MM.1S (cell line): Measurements from ENCODE around the gene MIP.
"Not testable (repeated sequence)": the region's sequence is repeated elsewhere in the genome, so short reads cannot be mapped to it uniquely, and the experiment has no call there.

Experiments
- DNase-seq: peaks from one replicate; pipeline ENCODE4 v3.0.0-alpha.2; 2015
- H2AFZ ChIP-seq: fragments of 300-600 bp; sonication (generic); 2 replicates; pipeline ENCODE4 v1.6.0; 2016; ENCODE audit warnings: antibody characterized with exemption, low read length
- H3F3A ChIP-seq: fragments of 300-600 bp; sonication (generic); 2 replicates; pipeline ENCODE4 v1.6.1; 2016; ENCODE audit warnings: mild to moderate bottlenecking, antibody characterized with exemption, low read length, moderate library complexity, mixed read lengths; ENCODE audit not compliant: insufficient read depth
- H3K27ac ChIP-seq: fragments of 300-600 bp; sonication (generic); 2 replicates; pipeline ENCODE4 v1.5.1; 2016; ENCODE audit warnings: mild to moderate bottlenecking, low read length
- H3K27me3 ChIP-seq: fragments of 300-600 bp; sonication (generic); replicated peaks from 2 replicates; pipeline ENCODE4 v1.6.0; 2016; ENCODE audit warnings: low read length; ENCODE audit not compliant: insufficient read depth
- H3K36me3 ChIP-seq: fragments of 300-600 bp; sonication (generic); replicated peaks from 2 replicates; pipeline ENCODE4 v1.6.1; 2016; ENCODE audit warnings: mild to moderate bottlenecking, low read length, mixed read lengths; ENCODE audit not compliant: insufficient read depth
- H3K4me1 ChIP-seq: fragments of 300-600 bp; sonication (generic); 2 replicates; pipeline ENCODE4 v1.6.1; 2016; ENCODE audit warnings: low read length, mixed read lengths
- H3K4me2 ChIP-seq: fragments of 300-600 bp; sonication (generic); 2 replicates; pipeline ENCODE4 v1.6.0; 2016; ENCODE audit warnings: low read depth, low read length
- H3K4me3 ChIP-seq: fragments of 300-600 bp; sonication (generic); 2 replicates; pipeline ENCODE4 v1.5.1; 2016; ENCODE audit warnings: low read length, mixed read lengths
- H3K79me2 ChIP-seq: fragments of 300-600 bp; sonication (generic); 2 replicates; pipeline ENCODE4 v1.6.1; 2016; ENCODE audit warnings: mixed run types, low read length, mixed read lengths
- H3K9ac ChIP-seq: fragments of 300-600 bp; sonication (generic); 2 replicates; pipeline ENCODE4 v1.6.1; 2016; ENCODE audit warnings: low read length, mixed read lengths
- H3K9me2 ChIP-seq: fragments of 300-600 bp; sonication (generic); replicated peaks from 2 replicates; pipeline ENCODE4 v1.6.1; 2016; ENCODE audit warnings: mild to moderate bottlenecking, low read length, mixed read lengths; ENCODE audit not compliant: insufficient read depth
- H3K9me3 ChIP-seq: fragments of 300-600 bp; sonication (generic); replicated peaks from 2 replicates; pipeline ENCODE4 v1.6.1; 2016; ENCODE audit warnings: mild to moderate bottlenecking, low read length, mixed read lengths; ENCODE audit not compliant: insufficient read depth
- H4K20me1 ChIP-seq: fragments of 300-600 bp; sonication (generic); 2 replicates; pipeline ENCODE4 v1.6.1; 2016; ENCODE audit warnings: mild to moderate bottlenecking, low read length, moderate library complexity, mixed read lengths; ENCODE audit not compliant: insufficient read depth
- CTCF ChIP-seq: fragments of 300-600 bp; sonication (generic); IDR thresholded peaks from 2 replicates; pipeline ENCODE4 v1.5.1; 2016; ENCODE audit warnings: antibody characterized with exemption, low read length, mixed read lengths
- EZH2 ChIP-seq: fragments of 300-600 bp; sonication (generic); optimal IDR thresholded peaks from 2 replicates; pipeline ENCODE3; 2017; ENCODE audit warnings: low read depth, mild to moderate bottlenecking, antibody characterized with exemption, low read length, mixed read lengths
- EZH2phosphoT487 ChIP-seq: fragments of 300-600 bp; sonication (generic); IDR thresholded peaks from 2 replicates; pipeline ENCODE4 v1.6.1; 2018; ENCODE audit warnings: antibody characterized with exemption, low read length

MIP gene

GRCh38 chr12:56494106-56494415 is 39.6 kb upstream of the MIP start:
- not testable (repeated sequence) for H3K4me1 ChIP-seq, H3K4me3 ChIP-seq, H3F3A ChIP-seq, H3K27me3 ChIP-seq, DNase-seq, H4K20me1 ChIP-seq, H3K9ac ChIP-seq, H3K79me2 ChIP-seq, H3K9me3 ChIP-seq, H3K27ac ChIP-seq, H3K9me2 ChIP-seq, H2AFZ ChIP-seq, H3K4me2 ChIP-seq, H3K36me3 ChIP-seq

- not testable (repeated sequence) for H3K36me3 ChIP-seq, DNase-seq, H3K9me3 ChIP-seq, H3K27me3 ChIP-seq, H4K20me1 ChIP-seq, H3K27ac ChIP-seq, H3K4me2 ChIP-seq, H3F3A ChIP-seq, H3K4me3 ChIP-seq, H3K79me2 ChIP-seq, H2AFZ ChIP-seq, H3K9ac ChIP-seq, H3K4me1 ChIP-seq, H3K9me2 ChIP-seq
These were observed 39.1 kb upstream of the MIP start for GRCh38 chr12:56493409-56494105.

GRCh38 chr12:56490360-56490759 is 35.9 kb upstream of the MIP start:
- Histone ChIP-seq H3K27me3 (no peaks in the 10 kb centered on the region), H3K4me2 (no peak overlapping the region), H3F3A (no peaks in the 10 kb centered on the region), H3K4me1 (peaks cover 6% of the 10 kb centered on the region; the same call in 1 of the 2 replicates), H2AFZ (no peak overlapping the region), H3K9me2 (no peaks in the 10 kb centered on the region), H4K20me1 (no peaks in the 10 kb centered on the region), H3K9ac (no peak overlapping the region), H3K9me3 (no peaks in the 10 kb centered on the region), H3K4me3 (no peak overlapping the region), H3K27ac (no peak overlapping the region), H3K36me3 (no peaks in the 10 kb centered on the region), H3K79me2 (no peaks in the 10 kb centered on the region)
- no peak for DNase-seq
- TF ChIP-seq EZH2phosphoT487 (no peak), CTCF (no peak), EZH2 (no peak)

- no peaks in the 10 kb centered on the region for H3K9me2 ChIP-seq
- peak within 1 kb of the TSS; percentile 77 for H3K4me3 ChIP-seq
- no peaks in the 10 kb centered on the region for H4K20me1 ChIP-seq
- H3K9ac ChIP-seq = peak within 1 kb of the TSS; percentile 49; the same call in 1 of the 2 replicates
- peaks cover 6% of the 10 kb centered on the region; the same call in 1 of the 2 replicates for H3K4me1 ChIP-seq
- H2AFZ ChIP-seq = peak within 1 kb of the TSS; percentile 87
- H3K79me2 ChIP-seq = no peaks in the 10 kb centered on the region
- H3K27ac ChIP-seq = no peak within 1 kb of the TSS
- TF ChIP-seq CTCF = no peak
- no peak for TF ChIP-seq EZH2
- TF ChIP-seq EZH2phosphoT487 = no peak
- no peaks in the 10 kb centered on the region for H3F3A ChIP-seq
- H3K36me3 ChIP-seq = no peaks in the 10 kb centered on the region
- H3K9me3 ChIP-seq = no peaks in the 10 kb centered on the region
- DNase-seq = peak; percentile 80
- H3K27me3 ChIP-seq = no peaks in the 10 kb centered on the region
- H3K4me2 ChIP-seq = peak within 1 kb of the TSS; percentile 98
These were observed 33.8 kb upstream of the MIP start, which contains the start of gene GLS2 for GRCh38 chr12:56488041-56488955. Gene GLS2, minus strand, starts transcription at chr12:56488161. Its CDS starts 43 bp downstream, at chr12:56488118.
